Activated CD4-positive, alpha-beta T cell treated with anti-CD3 and anti-CD28 coated beads, Interleukin-2, Interleukin-6, amounts not matched to agents 100 ng/mL and 50 ng/mL, durations not matched to agents 16 hours and 8 hours (primary cell): ENCODE data around the gene WDR81.
"Not testable (repeated sequence)": the region's sequence is repeated elsewhere in the genome, so short reads cannot be mapped to it uniquely, and the experiment has no call there.

Source experiments
- DNase-seq: peaks from one replicate; pipeline ENCODE4 v3.0.0-alpha.2; 2020

Gene WDR81

GRCh38 chr17:1755827-1756262, 31.3 kb downstream of the WDR81 start:
- no peak for DNase-seq

- no peak for DNase-seq
Measured at GRCh38 chr17:1758807-1759206, 34.3 kb downstream of the WDR81 start.

- DNase-seq, result no peak
Measured at GRCh38 chr17:1759529-1759928, 35.0 kb downstream of the WDR81 start.

GRCh38 chr17:1762233-1762900, 37.9 kb downstream of the WDR81 start:
- no peak for DNase-seq

- no peak for DNase-seq
Measured at GRCh38 chr17:1762901-1763898, 38.7 kb downstream of the WDR81 start.

GRCh38 chr17:1764284-1764683, 39.8 kb downstream of the WDR81 start:
- peak; percentile 49 for DNase-seq

- not testable (repeated sequence) for DNase-seq
Measured at GRCh38 chr17:1764705-1765104, 40.2 kb downstream of the WDR81 start.

- no peak for DNase-seq
Measured at GRCh38 chr17:1765576-1765975, 41.1 kb downstream of the WDR81 start.

GRCh38 chr17:1766382-1767135, 42.1 kb downstream of the WDR81 start:
- DNase-seq, result no peak

- no peak for DNase-seq
Measured at GRCh38 chr17:1767358-1767757, 42.9 kb downstream of the WDR81 start.

- no peak for DNase-seq
Measured at GRCh38 chr17:1769822-1770477, 45.4 kb downstream of the WDR81 start.

- DNase-seq, result not testable (repeated sequence)
Measured at GRCh38 chr17:1773000-1773695, 48.6 kb downstream of the WDR81 start.

GRCh38 chr17:1773696-1774181, 49.2 kb downstream of the WDR81 start:
- DNase-seq, result no peak

GRCh38 chr17:1774390-1775176, 50.1 kb downstream of the WDR81 start:
- DNase-seq, result no peak

- DNase-seq, result no peak
Measured at GRCh38 chr17:1776328-1776727, 51.8 kb downstream of the WDR81 start.

GRCh38 chr17:1776857-1777256, 52.4 kb downstream of the WDR81 start:
- DNase-seq, result no peak

GRCh38 chr17:1779571-1780131, 55.1 kb downstream of the WDR81 start:
- DNase-seq, result no peak

- no peak for DNase-seq
Measured at GRCh38 chr17:1782171-1782567, 57.7 kb downstream of the WDR81 start.

- no peak for DNase-seq
Measured at GRCh38 chr17:1783271-1783670, 58.8 kb downstream of the WDR81 start.

GRCh38 chr17:1783834-1784611, 59.5 kb downstream of the WDR81 start:
- no peak for DNase-seq
